GM12892 (cell line): ENCODE data around the gene ZNF446.

Experiments used
- POLR2A ChIP-seq: IDR thresholded peaks from 2 replicates; pipeline ENCODE4 v1.6.1; 2011; ENCODE audit warnings: low read depth, low read length, control low read depth
- TAF1 ChIP-seq: IDR thresholded peaks from 2 replicates; pipeline ENCODE4 v1.6.1; 2011; ENCODE audit warnings: low read depth, mild to moderate bottlenecking, control low read depth, low read length, borderline replicate concordance

DNA sequence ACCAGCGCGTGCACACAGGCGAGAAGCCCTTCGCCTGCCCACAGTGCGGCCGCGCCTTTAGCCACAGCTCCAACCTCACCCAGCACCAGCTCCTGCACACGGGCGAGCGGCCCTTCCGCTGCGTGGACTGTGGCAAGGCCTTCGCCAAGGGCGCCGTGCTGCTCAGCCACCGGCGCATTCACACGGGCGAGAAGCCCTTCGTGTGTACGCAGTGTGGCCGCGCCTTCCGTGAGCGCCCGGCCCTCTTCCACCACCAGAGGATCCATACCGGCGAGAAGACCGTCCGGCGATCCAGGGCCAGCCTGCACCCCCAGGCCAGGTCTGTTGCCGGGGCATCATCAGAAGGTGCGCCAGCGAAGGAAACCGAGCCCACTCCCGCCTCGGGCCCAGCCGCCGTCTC, 4.4 kb upstream of the ZNF446 start:
- TF ChIP-seq TAF1 (no peak), POLR2A (no peak)
